ENCODE data around the gene PCLO. TPM values are rescaled to one million over a fixed set of nuclear protein-coding genes. Genes with fewer than 3 reads are reported as not detected.

The PCLO gene
- total and polyA plus RNA-seq, 2 of the 4 experiments (the other 2 are of a cell fraction) = under 0.01 to 0.05 TPM

DNA sequence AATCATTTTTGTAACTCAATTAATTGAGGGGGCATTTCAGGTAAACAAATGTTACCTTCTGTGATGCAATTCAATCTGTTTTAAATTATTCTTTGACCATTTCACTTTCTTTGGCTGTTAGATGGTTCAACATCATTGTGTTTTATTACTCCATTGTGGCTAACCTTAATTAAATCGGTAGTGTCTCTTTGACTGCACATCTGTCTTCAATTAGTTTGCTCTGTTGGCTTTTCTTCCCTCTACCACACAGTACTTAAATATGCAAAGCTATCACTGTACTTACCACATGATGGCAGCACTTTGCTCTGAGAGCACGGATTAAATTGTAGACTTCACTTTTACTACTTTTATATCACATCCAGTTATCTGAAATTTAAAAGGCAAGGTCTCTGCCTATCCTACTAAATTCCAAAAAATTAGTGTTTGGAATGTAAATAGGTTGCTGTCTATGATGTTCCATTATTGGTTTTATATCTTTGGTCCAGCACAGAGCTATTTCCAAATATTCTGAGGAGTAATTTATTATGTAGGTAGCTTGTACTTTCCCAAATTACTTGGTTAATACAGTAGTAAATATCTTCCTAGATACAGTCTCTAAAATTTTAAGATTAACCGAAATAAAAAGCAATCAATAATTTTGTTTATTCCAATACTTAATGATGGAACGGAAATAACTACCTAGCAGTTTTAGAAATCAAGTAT is 352.0 kb downstream of the PCLO start:
- H2BK15ac ChIP-seq (ENCODE audit: low read depth, low read length) = no peak overlapping the region
- H2BK20ac ChIP-seq (ENCODE audit: low read depth, low read length) = no peak overlapping the region
- no peak overlapping the region for H2BK5ac ChIP-seq (ENCODE audit: low read depth, low read length, poor library complexity, severe bottlenecking)
- H3K9ac ChIP-seq (ENCODE audit: low read depth, low read length) = no peak overlapping the region
- H3K4ac ChIP-seq (ENCODE audit: low read depth, low read length) = no peak overlapping the region
- H3K4me3 ChIP-seq (ENCODE audit: insufficient read depth, low read depth, low read length) = no peak overlapping the region
- no peak overlapping the region for H4K5ac ChIP-seq (ENCODE audit: low read depth, low read length)
- no peaks in the 10 kb centered on the region for H3K27me3 ChIP-seq (ENCODE audit: control insufficient read depth, insufficient read depth, low read length)
- no peak overlapping the region for H3K27ac ChIP-seq (ENCODE audit: insufficient read depth, low read length)
- no peak overlapping the region for H2BK120ac ChIP-seq (ENCODE audit: low read depth, low read length)
- CTCF ChIA-PET = interaction anchor here (0.6 to 1.0 kb wide), 3 partner anchors 13 to 55 kb away, joined by 3 read pairs; no protein-coding TSS in a partner anchor
- H2AK9ac ChIP-seq (replicated peaks; ENCODE audit: low read depth, low read length, poor library complexity) = no peak overlapping the region
- H3K79me1 ChIP-seq (ENCODE audit: low read depth in 1 of 2, low read length in 2 of 2) = no peaks in the 10 kb centered on the region
- no peak overlapping the region for H4K8ac ChIP-seq (ENCODE audit: low read depth in 2 of 2, low read length in 2 of 2)
- no peak overlapping the region for H3K56ac ChIP-seq (ENCODE audit: extremely low read depth, insufficient read depth, low read length)
- intact Hi-C loops (cut with micrococcal nuclease) (loop anchor here (1.0 to 10.0 kb wide), 3 partner anchors 70 to 554 kb away; no protein-coding TSS in a partner anchor), dilution Hi-C loops (cut with HindIII; ENCODE audit: low sequenced_read_pairs, unreplicated experiment) (no loop called here), in situ Hi-C loops (cut with MboI; ENCODE audit: low sequenced_read_pairs) (no loop called here)
- peak; percentile 98 for ATAC-seq (ENCODE audit: low read depth)
- H3K9me1 ChIP-seq (ENCODE audit: insufficient read depth, low read length) = no peaks in the 10 kb centered on the region
- no peak overlapping the region for H2AFZ ChIP-seq (replicated peaks; ENCODE audit: low read length, poor library complexity)
- TF ChIP-seq, protein P1, sequence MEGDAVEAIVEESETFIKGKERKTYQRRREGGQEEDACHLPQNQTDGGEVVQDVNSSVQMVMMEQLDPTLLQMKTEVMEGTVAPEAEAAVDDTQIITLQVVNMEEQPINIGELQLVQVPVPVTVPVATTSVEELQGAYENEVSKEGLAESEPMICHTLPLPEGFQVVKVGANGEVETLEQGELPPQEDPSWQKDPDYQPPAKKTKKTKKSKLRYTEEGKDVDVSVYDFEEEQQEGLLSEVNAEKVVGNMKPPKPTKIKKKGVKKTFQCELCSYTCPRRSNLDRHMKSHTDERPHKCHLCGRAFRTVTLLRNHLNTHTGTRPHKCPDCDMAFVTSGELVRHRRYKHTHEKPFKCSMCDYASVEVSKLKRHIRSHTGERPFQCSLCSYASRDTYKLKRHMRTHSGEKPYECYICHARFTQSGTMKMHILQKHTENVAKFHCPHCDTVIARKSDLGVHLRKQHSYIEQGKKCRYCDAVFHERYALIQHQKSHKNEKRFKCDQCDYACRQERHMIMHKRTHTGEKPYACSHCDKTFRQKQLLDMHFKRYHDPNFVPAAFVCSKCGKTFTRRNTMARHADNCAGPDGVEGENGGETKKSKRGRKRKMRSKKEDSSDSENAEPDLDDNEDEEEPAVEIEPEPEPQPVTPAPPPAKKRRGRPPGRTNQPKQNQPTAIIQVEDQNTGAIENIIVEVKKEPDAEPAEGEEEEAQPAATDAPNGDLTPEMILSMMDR (conservative IDR thresholded peaks at IDR 0.05; ENCODE audit: low read depth, low read length) = peak; percentile 75
- TF ChIP-seq BHLHE40 (IDR thresholded peaks at IDR 0.05; ENCODE audit: low read depth, low read length) = no peak
- TF ChIP-seq NFE2L2 (IDR thresholded peaks at IDR 0.05; ENCODE audit: low read depth, low read length) = no peak
- peak; percentile 52 for TF ChIP-seq SMC3 (IDR thresholded peaks at IDR 0.05; ENCODE audit: low read depth, low read length)
- TF ChIP-seq MXI1 (IDR thresholded peaks at IDR 0.05; ENCODE audit: borderline replicate concordance, low read depth, low read length) = no peak
- TF ChIP-seq RCOR1 (IDR thresholded peaks at IDR 0.05; ENCODE audit: insufficient replicate concordance, low read length) = no peak
- TF ChIP-seq RAD21 (IDR thresholded peaks at IDR 0.05; ENCODE audit: low read length) = peak; percentile 51; the same call in 1 of the 2 replicates
- TF ChIP-seq, protein P2, sequence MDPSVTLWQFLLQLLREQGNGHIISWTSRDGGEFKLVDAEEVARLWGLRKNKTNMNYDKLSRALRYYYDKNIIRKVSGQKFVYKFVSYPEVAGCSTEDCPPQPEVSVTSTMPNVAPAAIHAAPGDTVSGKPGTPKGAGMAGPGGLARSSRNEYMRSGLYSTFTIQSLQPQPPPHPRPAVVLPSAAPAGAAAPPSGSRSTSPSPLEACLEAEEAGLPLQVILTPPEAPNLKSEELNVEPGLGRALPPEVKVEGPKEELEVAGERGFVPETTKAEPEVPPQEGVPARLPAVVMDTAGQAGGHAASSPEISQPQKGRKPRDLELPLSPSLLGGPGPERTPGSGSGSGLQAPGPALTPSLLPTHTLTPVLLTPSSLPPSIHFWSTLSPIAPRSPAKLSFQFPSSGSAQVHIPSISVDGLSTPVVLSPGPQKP (IDR thresholded peaks at IDR 0.05; ENCODE audit: borderline replicate concordance, low read depth, low read length) = no peak
- TF ChIP-seq FOS (IDR thresholded peaks at IDR 0.05; ENCODE audit: low read depth, low read length) = no peak
- no peak for TF ChIP-seq MAZ (IDR thresholded peaks at IDR 0.05; ENCODE audit: borderline replicate concordance, low read depth, low read length)
- no peak for TF ChIP-seq MAFK (IDR thresholded peaks at IDR 0.05; ENCODE audit: low read depth, low read length)
- TF ChIP-seq CEBPB (IDR thresholded peaks at IDR 0.05; ENCODE audit: low read depth, low read length) = no peak
- no peak overlapping the region for H3K14ac ChIP-seq (replicated peaks; ENCODE audit: low read depth, low read length)
- no peak overlapping the region for H2AK5ac ChIP-seq (ENCODE audit: low read depth, low read length)
- no peak overlapping the region for H4K91ac ChIP-seq (ENCODE audit: insufficient read depth, low read depth, low read length)
- BruUV-seq (replicated peaks) = no TSS peak
- H3K36me3 ChIP-seq (ENCODE audit: control insufficient read depth, insufficient read depth, low read length) = no peaks in the 10 kb centered on the region
- no peak overlapping the region for H3K18ac ChIP-seq (ENCODE audit: low read depth, low read length)
- peak; percentile 83 for DNase-seq
- no peaks in the 10 kb centered on the region for H3K9me3 ChIP-seq (ENCODE audit: control insufficient read depth, insufficient read depth, low read length)
- no peaks in the 10 kb centered on the region for H4K20me1 ChIP-seq (ENCODE audit: insufficient read depth, low read length)
- H3K23ac ChIP-seq (ENCODE audit: low read depth, low read length) = no peak overlapping the region
- no peaks in the 10 kb centered on the region for H3K4me1 ChIP-seq (ENCODE audit: control insufficient read depth, insufficient read depth, low read length)
- H3K4me2 ChIP-seq (ENCODE audit: low read depth, low read length) = no peak overlapping the region
- POLR2A ChIA-PET (ENCODE audit: unreplicated experiment) = no interaction called here
- 0% methylated on average over 1 of the region's 4 CpGs; no CpG with 5 or more reads in 1 of the 2 experiments for WGBS, 2 experiments (ENCODE audit: extremely low coverage in 2 of 2, insufficient read length in 1 of 2)
